ENCODE results near the gene AXL. TPM values are rescaled to one million over a fixed set of nuclear protein-coding genes. Genes with fewer than 3 reads are reported as not detected.

The AXL gene
- total RNA-seq, 2 donors from 2014 or later, result 0.17 to 0.44 TPM

GRCh38 chr19:41304706-41305483, 85.9 kb downstream of the AXL start:
- Mint-ChIP-seq H3K27ac (peak overlapping the region; percentile 76), H3K4me1 (ENCODE audit: low read depth) (peaks cover 92% of the 10 kb centered on the region), H3K27me3 (ENCODE audit: low read depth) (no peaks in the 10 kb centered on the region), H3K4me3 (peak overlapping the region in 1 of 2 donors; percentile 25), H3K9me3 (no peaks in the 10 kb centered on the region), H3K36me3 (ENCODE audit: insufficient read depth in 2 of 2) (peaks cover 12 to 34% of the 10 kb centered on the region in 2 donors)
- no peak for DNase-seq
- ATAC-seq (replicated peaks in 1 of 2), result no peak

- H3K27me3 Mint-ChIP-seq (ENCODE audit: low read depth), result no peaks in the 10 kb centered on the region
- peak overlapping the region; percentile 88 to 92 for H3K4me3 Mint-ChIP-seq
- H3K36me3 Mint-ChIP-seq (ENCODE audit: insufficient read depth in 2 of 2), result peaks cover 12 to 35% of the 10 kb centered on the region in 2 donors
- peak overlapping the region; percentile 98 for H3K27ac Mint-ChIP-seq
- DNase-seq (no peak), ATAC-seq (replicated peaks in 1 of 2) (no peak)
- H3K9me3 Mint-ChIP-seq, result no peaks in the 10 kb centered on the region
- H3K4me1 Mint-ChIP-seq (ENCODE audit: low read depth), result peaks cover 90% of the 10 kb centered on the region
Measured at GRCh38 chr19:41305927-41306793, 87.1 kb downstream of the AXL start.

GRCh38 chr19:41307090-41307875, 88.3 kb downstream of the AXL start:
- peaks cover 90% of the 10 kb centered on the region for H3K4me1 Mint-ChIP-seq (ENCODE audit: low read depth)
- DNase-seq (no peak), ATAC-seq (replicated peaks in 1 of 2) (no peak)
- no peaks in the 10 kb centered on the region for H3K27me3 Mint-ChIP-seq (ENCODE audit: low read depth)
- H3K4me3 Mint-ChIP-seq, result peak overlapping the region; percentile 88 to 92
- peaks cover 8 to 28% of the 10 kb centered on the region in 2 donors for H3K36me3 Mint-ChIP-seq (ENCODE audit: insufficient read depth in 2 of 2)
- H3K9me3 Mint-ChIP-seq, result no peaks in the 10 kb centered on the region
- peak overlapping the region; percentile 98 for H3K27ac Mint-ChIP-seq

- Mint-ChIP-seq H3K36me3 (ENCODE audit: insufficient read depth in 2 of 2) (peaks cover 5 to 24% of the 10 kb centered on the region in 2 donors), H3K4me1 (ENCODE audit: low read depth) (peaks cover 88% of the 10 kb centered on the region)
- peak; percentile 6 to 12 for ATAC-seq (replicated peaks in 1 of 2)
Measured at GRCh38 chr19:41307954-41308449, 89.0 kb downstream of the AXL start.

GRCh38 chr19:41308450-41309179, 89.6 kb downstream of the AXL start:
- no peaks in the 10 kb centered on the region for H3K9me3 Mint-ChIP-seq
- peaks cover 88% of the 10 kb centered on the region for H3K4me1 Mint-ChIP-seq (ENCODE audit: low read depth)
- DNase-seq (peak; percentile 88 to 95), ATAC-seq (replicated peaks in 1 of 2) (peak; percentile 57 to 59)
- peaks cover 11 to 24% of the 10 kb centered on the region in 2 donors for H3K36me3 Mint-ChIP-seq (ENCODE audit: insufficient read depth in 2 of 2)
- H3K4me3 Mint-ChIP-seq, result peak overlapping the region; percentile 88 to 92
- no peaks in the 10 kb centered on the region for H3K27me3 Mint-ChIP-seq (ENCODE audit: low read depth)
- peak overlapping the region; percentile 98 for H3K27ac Mint-ChIP-seq

More at GRCh38 chr19:41307954-41308449, 89.0 kb downstream of the AXL start:
- Mint-ChIP-seq H3K9me3 (no peaks in the 10 kb centered on the region), H3K27ac (peak overlapping the region; percentile 98), H3K4me3 (peak overlapping the region; percentile 88 to 92), H3K27me3 (ENCODE audit: low read depth) (no peaks in the 10 kb centered on the region)
- DNase-seq, result no peak

GRCh38 chr19:41309180-41310032, 90.4 kb downstream of the AXL start:
- Mint-ChIP-seq H3K36me3 (ENCODE audit: insufficient read depth in 2 of 2) (peaks cover 9 to 19% of the 10 kb centered on the region in 2 donors), H3K4me1 (ENCODE audit: low read depth) (peaks cover 81% of the 10 kb centered on the region), H3K27me3 (ENCODE audit: low read depth) (no peaks in the 10 kb centered on the region), H3K27ac (peak overlapping the region; percentile 98), H3K4me3 (peak overlapping the region; percentile 88 to 92), H3K9me3 (no peaks in the 10 kb centered on the region)
- ATAC-seq (replicated peaks in 1 of 2) (peak; percentile 3 to 7), DNase-seq (peak in 1 of 2 donors; percentile 31)

GRCh38 chr19:41310033-41310831, 91.2 kb downstream of the AXL start, which contains the start of gene CCDC97:
Gene CCDC97 (plus strand): TSS chr19:41310172. CDS start chr19:41310311, 139 bp downstream.
- H3K4me3 Mint-ChIP-seq, result peak within 1 kb of the TSS; percentile 88 to 92
- H3K27ac Mint-ChIP-seq, result peak within 1 kb of the TSS; percentile 98
- no peaks in the 10 kb centered on the region for H3K9me3 Mint-ChIP-seq
- peak; percentile 74 for ATAC-seq (replicated peaks in 1 of 2)
- peaks cover 9 to 15% of the 10 kb centered on the region in 2 donors for H3K36me3 Mint-ChIP-seq (ENCODE audit: insufficient read depth in 2 of 2)
- no peaks in the 10 kb centered on the region for H3K27me3 Mint-ChIP-seq (ENCODE audit: low read depth)
- peaks cover 73% of the 10 kb centered on the region for H3K4me1 Mint-ChIP-seq (ENCODE audit: low read depth)
- peak; percentile 91 to 92 for DNase-seq

- Mint-ChIP-seq H3K36me3 (ENCODE audit: insufficient read depth in 2 of 2) (peaks cover 10 to 12% of the 10 kb centered on the region in 2 donors), H3K9me3 (no peaks in the 10 kb centered on the region), H3K4me3 (peak overlapping the region; percentile 29 to 88), H3K4me1 (ENCODE audit: low read depth) (peaks cover 67% of the 10 kb centered on the region), H3K27me3 (ENCODE audit: low read depth) (no peaks in the 10 kb centered on the region), H3K27ac (peak overlapping the region; percentile 98)
- no peak for DNase-seq
- no peak for ATAC-seq (replicated peaks in 1 of 2)
Measured at GRCh38 chr19:41311072-41311471, 92.0 kb downstream of the AXL start.

Measured in activated T-cell treated with anti-CD3 and anti-CD28 coated beads, Interleukin-2, amount 50 U/mL, for 72 hours (primary cell).